GM23338 (cell line): ENCODE data around the gene CDKN1A. TPM values are rescaled to one million over a fixed set of nuclear protein-coding genes. Genes with fewer than 3 reads are reported as not detected.

Source experiments
- ATAC-seq: fragments of 200-7000 bp; cut with Tn5 transposase; 3 replicates; pipeline ENCODE4 v1.9.1; 2020
- DNase-seq: peaks from one replicate; pipeline ENCODE4 v3.0.0-alpha.2; 2015; ENCODE audit warnings: low spot score
- H2AFZ ChIP-seq: fragments of 200-600 bp; sonication (generic); 2 replicates; pipeline ENCODE4 v1.8.0; 2016; ENCODE audit warnings: antibody characterized with exemption, mild to moderate bottlenecking, moderate library complexity
- H3F3A ChIP-seq: fragments of 200-600 bp; sonication (generic); replicated peaks from 2 replicates; pipeline ENCODE4 v1.8.0; 2017; ENCODE audit warnings: antibody characterized with exemption, mixed run types, low read depth
- H3K27ac ChIP-seq: fragments of 200-600 bp; sonication (generic); 2 replicates; pipeline ENCODE4 v1.6.1; 2016; ENCODE audit warnings: low read depth
- H3K27me3 ChIP-seq: fragments of 200-600 bp; sonication (generic); 2 replicates; pipeline ENCODE4 v1.8.0; 2016; ENCODE audit warnings: mild to moderate bottlenecking, mixed run types, moderate library complexity; ENCODE audit not compliant: insufficient read depth
- H3K36me3 ChIP-seq: fragments of 200-600 bp; sonication (generic); 2 replicates; pipeline ENCODE4 v1.8.0; 2016; ENCODE audit warnings: mild to moderate bottlenecking; ENCODE audit not compliant: insufficient read depth
- H3K4me1 ChIP-seq: fragments of 200-600 bp; sonication (generic); 2 replicates; pipeline ENCODE4 v1.8.0; 2016; ENCODE audit warnings: mild to moderate bottlenecking, moderate library complexity; ENCODE audit not compliant: insufficient read depth
- H3K4me2 ChIP-seq: fragments of 200-600 bp; sonication (generic); 2 replicates; pipeline ENCODE4 v1.7.1; 2017; ENCODE audit warnings: mixed run types
- H3K4me3 ChIP-seq: fragments of 200-600 bp; sonication (generic); 2 replicates; pipeline ENCODE4 v1.6.1; 2016; ENCODE audit warnings: mixed run types
- H3K79me2 ChIP-seq: fragments of 200-600 bp; sonication (generic); replicated peaks from 2 replicates; pipeline ENCODE4 v1.8.0; 2017; ENCODE audit warnings: mild to moderate bottlenecking; ENCODE audit not compliant: insufficient read depth
- H3K9me2 ChIP-seq: fragments of 200-600 bp; sonication (generic); 2 replicates; pipeline ENCODE4 v1.8.0; 2017; ENCODE audit not compliant: insufficient read depth
- H4K20me1 ChIP-seq: fragments of 200-600 bp; sonication (generic); replicated peaks from 2 replicates; pipeline ENCODE4 v1.8.0; 2017; ENCODE audit warnings: mild to moderate bottlenecking; ENCODE audit not compliant: insufficient read depth
- H3K27ac Mint-ChIP-seq: 2 replicates; pipeline ENCODE4 v1.8.0; 2020; ENCODE audit warnings: inconsistent platforms, mild to moderate bottlenecking, moderate library complexity, mixed read lengths
- H3K27me3 Mint-ChIP-seq: 3 replicates; pipeline ENCODE4 v1.8.0; 2022; ENCODE audit warnings: low read depth, mild to moderate bottlenecking, moderate library complexity, mixed read lengths, inconsistent platforms; ENCODE audit not compliant: insufficient read depth, poor library complexity
- H3K36me3 Mint-ChIP-seq: 3 replicates; pipeline ENCODE4 v1.8.0; 2021; ENCODE audit warnings: low read depth, mild to moderate bottlenecking, inconsistent platforms, moderate library complexity, mixed read lengths
- H3K4me1 Mint-ChIP-seq: 3 replicates; pipeline ENCODE4 v1.8.0; 2020; ENCODE audit warnings: mild to moderate bottlenecking, inconsistent platforms, mixed read lengths
- H3K4me3 Mint-ChIP-seq: 3 replicates; pipeline ENCODE4 v1.8.0; 2021; ENCODE audit warnings: moderate library complexity, mild to moderate bottlenecking, inconsistent platforms, mixed read lengths
- H3K9me3 Mint-ChIP-seq: 3 replicates; pipeline ENCODE4 v1.8.0; 2020; ENCODE audit warnings: moderate library complexity, mild to moderate bottlenecking, inconsistent platforms, mixed read lengths
- CREB1 ChIP-seq: fragments of 250-450 bp; sonication (Bioruptor Pico); IDR thresholded peaks from 2 replicates; pipeline ENCODE4 v1.5.0; 2020; ENCODE audit warnings: low read depth, mild to moderate bottlenecking, moderate library complexity
- EZH2 ChIP-seq: fragments of 200-600 bp; sonication (generic); IDR thresholded peaks from one replicate; pipeline ENCODE4 v1.8.0; 2017; ENCODE audit warnings: antibody characterized with exemption, mild to moderate bottlenecking, low read depth; ENCODE audit not compliant: unreplicated experiment
- EZH2phosphoT487 ChIP-seq: fragments of 200-600 bp; sonication (generic); IDR thresholded peaks from one replicate; pipeline ENCODE4 v1.8.1; 2018; ENCODE audit warnings: antibody characterized with exemption; ENCODE audit not compliant: unreplicated experiment
- JUNB ChIP-seq: IDR thresholded peaks from one replicate; pipeline ENCODE4 v1.6.1; 2016; ENCODE audit warnings: antibody characterized with exemption; ENCODE audit not compliant: unreplicated experiment
- NANOG ChIP-seq: IDR thresholded peaks from 2 replicates; pipeline ENCODE4 v1.6.1; 2016; ENCODE audit warnings: antibody characterized with exemption, borderline replicate concordance
- POLR2AphosphoS5 ChIP-seq: IDR thresholded peaks from 2 replicates; pipeline ENCODE4 v1.6.1; 2016; ENCODE audit warnings: antibody characterized with exemption, low read depth
- polyA plus RNA-seq: library from polyadenylated mRNA; unstranded; fragments of >200 nt; fragmentation: Nextera tagmentation; extraction: Ambion mirVana; gene quantifications from 2 replicates; pipeline ENCODE4 v1.2.1, GENCODE V29; 2016
- total RNA-seq: library from RNA; depleted of rRNA; stranded (reverse); fragments of >200 nt; shearing (Covaris generic); gene quantifications from 2 replicates; pipeline ENCODE4 v1.2.3, GENCODE V29; 2014
- TF ChIP-seq, protein P1 (sequence below): IDR thresholded peaks from 2 replicates; pipeline ENCODE4 v1.6.1; 2016; ENCODE audit warnings: antibody characterized with exemption
- TF ChIP-seq, protein P2 (sequence below): fragments of 250-450 bp; sonication (Bioruptor Pico); IDR thresholded peaks from 2 replicates; pipeline ENCODE4 v1.5.0; 2020; ENCODE audit warnings: mild to moderate bottlenecking, moderate library complexity
- TF ChIP-seq, protein P3 (sequence below): IDR thresholded peaks from one replicate; pipeline ENCODE4 v1.6.1; 2018; ENCODE audit warnings: antibody characterized with exemption; ENCODE audit not compliant: unreplicated experiment

Gene CDKN1A
- total and polyA plus RNA-seq, 2 experiments from 2014 or later, result 31.5 to 45.6 TPM

DNA sequence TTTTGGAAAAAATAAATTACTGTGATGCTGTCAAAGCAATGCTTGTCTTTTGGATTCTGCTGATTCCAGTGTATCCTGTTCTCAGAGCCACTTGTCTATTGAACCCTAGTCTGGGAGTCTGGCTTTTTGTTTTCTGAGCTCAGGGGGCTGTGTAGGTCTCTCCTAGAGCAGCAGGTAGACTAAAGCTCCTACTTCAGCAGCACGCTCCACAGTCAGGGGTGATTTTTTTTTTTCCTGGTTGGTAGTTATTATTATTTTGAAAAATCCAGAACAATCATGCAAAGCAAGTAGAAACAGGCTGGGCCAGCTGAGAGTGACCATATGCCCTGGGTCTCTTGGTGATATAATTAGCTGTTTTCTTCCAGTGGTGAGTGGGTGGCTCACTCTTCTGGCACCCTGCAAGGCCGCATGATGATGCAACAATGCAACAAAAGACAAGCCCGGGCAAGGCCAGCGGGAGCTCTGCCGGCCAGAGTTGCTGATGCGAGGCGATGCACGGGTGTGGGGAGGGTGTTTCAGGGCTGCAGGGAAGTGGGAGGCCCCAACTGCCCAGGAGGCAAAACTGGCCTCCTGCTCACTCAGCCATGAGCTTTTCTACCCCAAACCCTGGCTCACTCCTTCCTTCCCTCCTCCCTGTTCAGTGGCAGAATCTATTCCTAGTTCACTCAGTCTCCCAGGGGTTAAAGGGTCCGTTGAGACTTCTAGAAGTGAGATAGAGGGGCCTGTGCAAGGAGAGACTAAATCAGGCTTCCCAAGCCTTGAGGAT, 11.5 kb upstream of the CDKN1A start:
- Mint-ChIP-seq H3K27me3 (peaks cover 9% of the 10 kb centered on the region), H3K36me3 (no peaks in the 10 kb centered on the region), H3K9me3 (no peaks in the 10 kb centered on the region), H3K4me3 (peak overlapping the region; percentile 18; the same call in 1 of the 3 replicates), H3K27ac (peak overlapping the region; percentile 95), H3K4me1 (peaks cover 43% of the 10 kb centered on the region)
- Histone ChIP-seq H3K4me1 (peaks cover 37% of the 10 kb centered on the region), H3K4me2 (peak overlapping the region; percentile 70), H3K27ac (peak overlapping the region; percentile 95), H3K36me3 (no peaks in the 10 kb centered on the region), H3K9me2 (peaks cover 4% of the 10 kb centered on the region; the same call in 1 of the 2 replicates), H3K79me2 (no peaks in the 10 kb centered on the region), H2AFZ (peak overlapping the region; percentile 12; the same call in 1 of the 2 replicates), H3K4me3 (no peak overlapping the region), H3K27me3 (no peaks in the 10 kb centered on the region), H4K20me1 (no peaks in the 10 kb centered on the region), H3F3A (peaks cover 4% of the 10 kb centered on the region; the same call in 1 of the 2 replicates)
- DNase-seq, result peak; percentile 61
- no peak for TF ChIP-seq EZH2phosphoT487
- peak; percentile 52 for TF ChIP-seq CREB1 (CRISPR knock-in tag)
- 0 out of 2 replicates have a peak, but pooled peaks have one; percentile 34 for TF ChIP-seq POLR2AphosphoS5
- TF ChIP-seq, protein P1, sequence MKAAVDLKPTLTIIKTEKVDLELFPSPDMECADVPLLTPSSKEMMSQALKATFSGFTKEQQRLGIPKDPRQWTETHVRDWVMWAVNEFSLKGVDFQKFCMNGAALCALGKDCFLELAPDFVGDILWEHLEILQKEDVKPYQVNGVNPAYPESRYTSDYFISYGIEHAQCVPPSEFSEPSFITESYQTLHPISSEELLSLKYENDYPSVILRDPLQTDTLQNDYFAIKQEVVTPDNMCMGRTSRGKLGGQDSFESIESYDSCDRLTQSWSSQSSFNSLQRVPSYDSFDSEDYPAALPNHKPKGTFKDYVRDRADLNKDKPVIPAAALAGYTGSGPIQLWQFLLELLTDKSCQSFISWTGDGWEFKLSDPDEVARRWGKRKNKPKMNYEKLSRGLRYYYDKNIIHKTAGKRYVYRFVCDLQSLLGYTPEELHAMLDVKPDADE, result no peak
- TF ChIP-seq JUNB, result no peak
- peak; percentile 90 for ATAC-seq

DNA sequence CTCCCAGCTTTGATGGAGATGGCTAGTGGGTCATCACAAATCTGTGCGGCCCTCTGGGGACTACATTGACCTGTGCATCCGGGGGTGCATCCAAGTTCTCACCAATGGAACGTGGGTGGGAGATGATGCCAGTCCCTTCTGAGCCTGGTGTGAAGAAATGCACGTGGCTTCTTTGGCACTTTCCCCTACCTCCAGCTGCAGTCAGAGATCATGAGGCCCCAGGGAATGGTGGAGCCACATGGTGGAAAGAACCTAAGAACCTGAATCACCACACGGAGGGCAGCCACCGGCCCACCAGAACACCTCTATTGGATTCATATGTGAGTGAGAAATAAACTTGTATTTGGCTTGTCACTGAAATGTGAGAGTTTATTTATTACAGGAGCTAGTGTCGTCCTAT, 9.9 kb upstream of the CDKN1A start:
- H3K9me2 ChIP-seq, result peaks cover 4% of the 10 kb centered on the region; the same call in 1 of the 2 replicates
- no peaks in the 10 kb centered on the region for H3K36me3 ChIP-seq
- H3K27me3 ChIP-seq, result no peaks in the 10 kb centered on the region
- H3K4me3 ChIP-seq, result no peak overlapping the region
- Mint-ChIP-seq H3K9me3 (no peaks in the 10 kb centered on the region), H3K4me1 (peaks cover 36% of the 10 kb centered on the region), H3K27ac (no peak overlapping the region), H3K36me3 (no peaks in the 10 kb centered on the region), H3K27me3 (peaks cover 9% of the 10 kb centered on the region), H3K4me3 (no peak overlapping the region)
- no peaks in the 10 kb centered on the region for H4K20me1 ChIP-seq
- H3K4me1 ChIP-seq, result peaks cover 37% of the 10 kb centered on the region
- 0 out of 2 replicates have a peak overlapping the region, but pooled peaks have one; percentile 32 for H3K4me2 ChIP-seq
- no peak overlapping the region for H3K27ac ChIP-seq
- ATAC-seq, result no peak
- no peaks in the 10 kb centered on the region for H3K79me2 ChIP-seq
- no peak for DNase-seq
- H2AFZ ChIP-seq, result no peak overlapping the region
- H3F3A ChIP-seq, result 0 out of 2 replicates have a peak, but pooled peaks cover 2% of the 10 kb centered on the region
- TF ChIP-seq, protein P2, sequence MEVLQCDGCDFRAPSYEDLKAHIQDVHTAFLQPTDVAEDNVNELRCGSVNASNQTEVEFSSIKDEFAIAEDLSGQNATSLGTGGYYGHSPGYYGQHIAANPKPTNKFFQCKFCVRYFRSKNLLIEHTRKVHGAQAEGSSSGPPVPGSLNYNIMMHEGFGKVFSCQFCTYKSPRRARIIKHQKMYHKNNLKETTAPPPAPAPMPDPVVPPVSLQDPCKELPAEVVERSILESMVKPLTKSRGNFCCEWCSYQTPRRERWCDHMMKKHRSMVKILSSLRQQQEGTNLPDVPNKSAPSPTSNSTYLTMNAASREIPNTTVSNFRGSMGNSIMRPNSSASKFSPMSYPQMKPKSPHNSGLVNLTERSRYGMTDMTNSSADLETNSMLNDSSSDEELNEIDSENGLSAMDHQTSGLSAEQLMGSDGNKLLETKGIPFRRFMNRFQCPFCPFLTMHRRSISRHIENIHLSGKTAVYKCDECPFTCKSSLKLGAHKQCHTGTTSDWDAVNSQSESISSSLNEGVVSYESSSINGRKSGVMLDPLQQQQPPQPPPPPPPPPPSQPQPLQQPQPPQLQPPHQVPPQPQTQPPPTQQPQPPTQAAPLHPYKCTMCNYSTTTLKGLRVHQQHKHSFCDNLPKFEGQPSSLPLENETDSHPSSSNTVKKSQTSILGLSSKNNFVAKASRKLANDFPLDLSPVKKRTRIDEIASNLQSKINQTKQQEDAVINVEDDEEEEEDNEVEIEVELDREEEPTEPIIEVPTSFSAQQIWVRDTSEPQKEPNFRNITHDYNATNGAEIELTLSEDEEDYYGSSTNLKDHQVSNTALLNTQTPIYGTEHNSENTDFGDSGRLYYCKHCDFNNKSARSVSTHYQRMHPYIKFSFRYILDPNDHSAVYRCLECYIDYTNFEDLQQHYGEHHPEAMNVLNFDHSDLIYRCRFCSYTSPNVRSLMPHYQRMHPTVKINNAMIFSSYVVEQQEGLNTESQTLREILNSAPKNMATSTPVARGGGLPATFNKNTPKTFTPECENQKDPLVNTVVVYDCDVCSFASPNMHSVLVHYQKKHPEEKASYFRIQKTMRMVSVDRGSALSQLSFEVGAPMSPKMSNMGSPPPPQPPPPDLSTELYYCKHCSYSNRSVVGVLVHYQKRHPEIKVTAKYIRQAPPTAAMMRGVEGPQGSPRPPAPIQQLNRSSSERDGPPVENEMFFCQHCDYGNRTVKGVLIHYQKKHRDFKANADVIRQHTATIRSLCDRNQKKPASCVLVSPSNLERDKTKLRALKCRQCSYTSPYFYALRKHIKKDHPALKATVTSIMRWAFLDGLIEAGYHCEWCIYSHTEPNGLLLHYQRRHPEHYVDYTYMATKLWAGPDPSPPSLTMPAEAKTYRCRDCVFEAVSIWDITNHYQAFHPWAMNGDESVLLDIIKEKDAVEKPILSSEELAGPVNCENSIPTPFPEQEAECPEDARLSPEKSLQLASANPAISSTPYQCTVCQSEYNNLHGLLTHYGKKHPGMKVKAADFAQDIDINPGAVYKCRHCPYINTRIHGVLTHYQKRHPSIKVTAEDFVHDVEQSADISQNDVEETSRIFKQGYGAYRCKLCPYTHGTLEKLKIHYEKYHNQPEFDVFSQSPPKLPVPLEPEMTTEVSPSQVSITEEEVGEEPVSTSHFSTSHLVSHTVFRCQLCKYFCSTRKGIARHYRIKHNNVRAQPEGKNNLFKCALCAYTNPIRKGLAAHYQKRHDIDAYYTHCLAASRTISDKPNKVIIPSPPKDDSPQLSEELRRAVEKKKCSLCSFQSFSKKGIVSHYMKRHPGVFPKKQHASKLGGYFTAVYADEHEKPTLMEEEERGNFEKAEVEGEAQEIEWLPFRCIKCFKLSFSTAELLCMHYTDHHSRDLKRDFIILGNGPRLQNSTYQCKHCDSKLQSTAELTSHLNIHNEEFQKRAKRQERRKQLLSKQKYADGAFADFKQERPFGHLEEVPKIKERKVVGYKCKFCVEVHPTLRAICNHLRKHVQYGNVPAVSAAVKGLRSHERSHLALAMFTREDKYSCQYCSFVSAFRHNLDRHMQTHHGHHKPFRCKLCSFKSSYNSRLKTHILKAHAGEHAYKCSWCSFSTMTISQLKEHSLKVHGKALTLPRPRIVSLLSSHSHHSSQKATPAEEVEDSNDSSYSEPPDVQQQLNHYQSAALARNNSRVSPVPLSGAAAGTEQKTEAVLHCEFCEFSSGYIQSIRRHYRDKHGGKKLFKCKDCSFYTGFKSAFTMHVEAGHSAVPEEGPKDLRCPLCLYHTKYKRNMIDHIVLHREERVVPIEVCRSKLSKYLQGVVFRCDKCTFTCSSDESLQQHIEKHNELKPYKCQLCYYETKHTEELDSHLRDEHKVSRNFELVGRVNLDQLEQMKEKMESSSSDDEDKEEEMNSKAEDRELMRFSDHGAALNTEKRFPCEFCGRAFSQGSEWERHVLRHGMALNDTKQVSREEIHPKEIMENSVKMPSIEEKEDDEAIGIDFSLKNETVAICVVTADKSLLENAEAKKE (CRISPR knock-in tag), result no peak
- TF ChIP-seq EZH2 (no peak), EZH2phosphoT487 (no peak), NANOG (no peak)
- TF ChIP-seq, protein P3, sequence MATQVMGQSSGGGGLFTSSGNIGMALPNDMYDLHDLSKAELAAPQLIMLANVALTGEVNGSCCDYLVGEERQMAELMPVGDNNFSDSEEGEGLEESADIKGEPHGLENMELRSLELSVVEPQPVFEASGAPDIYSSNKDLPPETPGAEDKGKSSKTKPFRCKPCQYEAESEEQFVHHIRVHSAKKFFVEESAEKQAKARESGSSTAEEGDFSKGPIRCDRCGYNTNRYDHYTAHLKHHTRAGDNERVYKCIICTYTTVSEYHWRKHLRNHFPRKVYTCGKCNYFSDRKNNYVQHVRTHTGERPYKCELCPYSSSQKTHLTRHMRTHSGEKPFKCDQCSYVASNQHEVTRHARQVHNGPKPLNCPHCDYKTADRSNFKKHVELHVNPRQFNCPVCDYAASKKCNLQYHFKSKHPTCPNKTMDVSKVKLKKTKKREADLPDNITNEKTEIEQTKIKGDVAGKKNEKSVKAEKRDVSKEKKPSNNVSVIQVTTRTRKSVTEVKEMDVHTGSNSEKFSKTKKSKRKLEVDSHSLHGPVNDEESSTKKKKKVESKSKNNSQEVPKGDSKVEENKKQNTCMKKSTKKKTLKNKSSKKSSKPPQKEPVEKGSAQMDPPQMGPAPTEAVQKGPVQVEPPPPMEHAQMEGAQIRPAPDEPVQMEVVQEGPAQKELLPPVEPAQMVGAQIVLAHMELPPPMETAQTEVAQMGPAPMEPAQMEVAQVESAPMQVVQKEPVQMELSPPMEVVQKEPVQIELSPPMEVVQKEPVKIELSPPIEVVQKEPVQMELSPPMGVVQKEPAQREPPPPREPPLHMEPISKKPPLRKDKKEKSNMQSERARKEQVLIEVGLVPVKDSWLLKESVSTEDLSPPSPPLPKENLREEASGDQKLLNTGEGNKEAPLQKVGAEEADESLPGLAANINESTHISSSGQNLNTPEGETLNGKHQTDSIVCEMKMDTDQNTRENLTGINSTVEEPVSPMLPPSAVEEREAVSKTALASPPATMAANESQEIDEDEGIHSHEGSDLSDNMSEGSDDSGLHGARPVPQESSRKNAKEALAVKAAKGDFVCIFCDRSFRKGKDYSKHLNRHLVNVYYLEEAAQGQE, result no peak
